SIG-M5 treated with dmso at 0.1 percent for 504 hours (cell line): ENCODE measurements around the gene RAPGEF3.

Experiments
- DNase-seq: peaks from one replicate; lab custom pipeline; 2025; ENCODE audit not compliant: unreplicated experiment; lab: John Stamatoyannopoulos, UW

The RAPGEF3 gene

DNA sequence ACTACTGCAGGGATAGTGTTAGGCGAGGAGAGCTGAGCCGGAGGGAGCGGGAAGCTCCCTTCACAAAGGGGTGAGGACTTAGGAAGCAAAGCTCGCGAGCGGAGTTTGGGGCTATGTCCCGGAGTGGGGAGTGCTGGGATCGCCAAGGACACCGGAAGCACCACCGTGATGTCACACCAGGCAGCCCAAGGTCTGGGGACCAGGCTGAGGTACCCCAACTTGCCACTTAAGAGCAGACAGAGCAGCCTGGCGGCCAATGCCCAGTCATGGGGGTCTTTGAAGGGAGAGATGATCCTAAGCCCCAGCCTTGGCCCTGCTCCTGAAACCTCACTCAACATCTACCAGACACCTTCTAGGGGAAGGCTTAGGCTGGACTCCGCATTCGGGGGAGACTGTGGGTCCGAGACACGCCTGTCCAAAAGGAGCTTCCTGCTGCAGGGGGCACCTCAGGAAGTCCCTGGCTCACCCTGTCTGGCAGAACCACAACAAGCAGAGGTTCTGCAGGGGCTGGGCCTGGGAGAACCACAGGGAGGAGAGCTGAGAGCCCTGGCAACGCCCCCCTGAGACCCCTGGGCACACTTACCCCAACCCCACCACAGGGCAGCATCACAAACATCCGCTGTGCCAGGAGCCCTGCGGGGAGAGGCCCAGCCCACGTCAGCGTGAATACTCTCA, 32.1 kb upstream of the RAPGEF3 start:
- no peak for DNase-seq

DNA sequence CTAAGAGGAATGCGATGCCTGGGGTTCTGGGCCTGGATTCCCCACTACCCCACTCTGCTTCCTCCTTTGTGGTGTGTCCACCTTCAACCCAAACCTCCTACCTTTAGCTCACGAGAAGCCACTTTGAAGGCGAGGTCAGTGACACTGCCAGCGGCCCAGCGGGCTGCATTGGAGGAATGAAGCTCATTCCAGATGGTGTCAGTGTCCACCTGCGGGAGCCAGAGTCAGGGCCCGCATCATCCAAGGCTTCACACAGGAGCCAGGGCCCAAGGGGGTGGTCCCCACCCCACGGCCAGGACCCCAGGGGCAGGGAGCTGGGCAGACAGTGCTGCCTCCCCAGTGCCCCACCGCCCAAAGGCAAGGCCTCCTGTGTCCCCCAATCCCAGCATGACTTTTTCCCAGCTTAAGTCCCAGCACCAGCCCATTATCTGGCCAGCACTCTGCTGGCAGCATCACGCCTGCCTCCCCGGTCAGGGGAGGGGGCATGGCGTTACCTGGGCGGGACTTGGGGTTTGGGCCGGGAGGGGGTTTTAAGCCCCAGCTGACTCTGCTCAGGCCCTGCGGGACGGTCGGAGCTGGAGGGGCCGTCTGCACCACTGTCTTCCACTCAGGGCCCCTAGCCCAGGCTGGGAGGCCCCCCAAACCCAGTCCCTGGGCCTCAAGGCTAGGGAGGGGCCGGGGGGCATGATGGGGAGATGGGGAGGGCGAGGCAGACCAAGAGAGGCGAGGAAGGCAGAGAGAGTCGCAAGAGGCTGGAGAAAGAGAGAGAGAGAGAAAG, 31.2 kb upstream of the RAPGEF3 start:
- DNase-seq, result no peak

DNA sequence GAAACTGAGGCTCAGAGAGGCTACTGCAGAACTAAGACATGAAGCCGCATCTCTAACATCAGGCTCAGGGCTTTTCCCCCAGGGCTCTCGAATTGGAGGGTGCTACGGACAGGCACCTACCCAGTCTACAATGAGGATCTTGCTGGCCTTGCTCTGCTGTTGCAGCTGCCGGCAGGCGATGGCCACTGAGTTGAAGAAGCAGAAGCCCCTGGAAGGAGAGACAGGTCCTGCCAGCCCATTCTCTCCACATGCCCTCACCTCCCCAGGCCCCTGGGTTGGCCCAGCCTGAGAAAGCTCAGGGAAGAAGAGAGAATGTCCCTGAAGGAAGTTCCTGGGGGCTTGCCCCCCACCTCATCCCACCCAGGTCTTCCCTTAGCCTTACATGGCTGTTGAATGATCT, 30.5 kb upstream of the RAPGEF3 start:
- DNase-seq, result no peak

DNA sequence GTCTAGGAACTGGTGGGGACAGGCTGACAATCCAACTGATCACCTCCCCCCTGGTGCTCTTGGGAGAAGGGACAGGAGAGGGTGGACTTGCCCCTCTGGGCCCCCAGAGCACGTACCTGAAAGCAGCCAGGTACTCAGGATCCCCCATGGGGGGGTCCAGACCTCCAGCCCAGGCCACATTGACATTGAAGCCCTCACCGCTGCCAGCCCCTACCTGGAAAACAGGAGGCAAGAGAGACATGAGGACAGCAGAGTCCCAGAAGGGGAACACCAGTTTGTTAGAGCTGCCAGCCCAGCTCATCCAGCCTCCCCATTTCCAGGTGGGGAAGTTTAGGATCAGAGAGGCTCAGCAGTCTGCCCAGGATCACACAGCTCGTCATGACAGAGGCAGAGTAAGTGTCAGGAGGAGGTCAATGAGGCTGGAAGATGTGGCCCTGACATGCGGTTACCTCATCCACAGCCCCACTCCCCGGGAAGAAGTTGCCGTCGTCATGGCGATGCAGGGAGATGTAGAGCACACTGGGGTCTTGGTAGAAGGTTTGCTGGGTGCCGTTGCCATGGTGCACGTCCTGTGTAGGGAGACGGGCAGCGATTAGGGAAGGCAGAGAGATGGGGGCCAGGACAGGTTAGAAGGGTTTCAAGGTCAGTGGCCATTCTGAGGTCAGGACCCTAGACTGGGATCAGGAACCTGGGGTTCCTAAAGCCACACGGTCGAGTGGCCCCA, 29.1 kb upstream of the RAPGEF3 start:
- DNase-seq, result no peak

DNA sequence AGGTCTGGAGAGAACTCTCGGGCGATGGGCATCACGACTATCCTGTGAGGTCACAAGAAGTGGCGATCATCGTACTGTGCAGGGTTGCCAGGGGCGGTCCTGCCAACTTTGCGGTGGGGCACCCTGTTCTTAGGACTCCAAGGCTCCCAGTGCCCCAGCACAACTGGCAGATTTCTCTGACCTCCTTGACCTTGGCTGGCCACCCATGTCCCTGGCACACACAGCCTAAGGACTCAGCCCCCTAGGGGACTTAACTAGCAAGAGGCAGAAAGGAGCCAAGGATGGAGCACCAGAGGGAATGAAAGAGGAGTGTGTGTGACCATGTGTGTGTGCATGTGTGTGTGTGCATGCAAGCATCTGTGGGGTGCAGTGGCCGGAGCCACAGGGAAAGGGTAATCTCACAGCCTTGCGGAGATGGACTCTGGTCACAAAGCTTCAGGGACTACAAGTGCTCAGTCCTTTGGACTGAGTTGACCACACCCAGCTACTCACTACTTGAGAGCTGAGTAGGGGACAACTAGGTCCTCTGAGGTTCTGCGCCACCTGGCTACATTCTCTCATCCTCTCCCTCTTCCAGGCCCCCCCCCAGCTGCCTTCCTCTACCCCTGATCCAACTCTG, 28.1 kb upstream of the RAPGEF3 start:
- DNase-seq, result no peak

DNA sequence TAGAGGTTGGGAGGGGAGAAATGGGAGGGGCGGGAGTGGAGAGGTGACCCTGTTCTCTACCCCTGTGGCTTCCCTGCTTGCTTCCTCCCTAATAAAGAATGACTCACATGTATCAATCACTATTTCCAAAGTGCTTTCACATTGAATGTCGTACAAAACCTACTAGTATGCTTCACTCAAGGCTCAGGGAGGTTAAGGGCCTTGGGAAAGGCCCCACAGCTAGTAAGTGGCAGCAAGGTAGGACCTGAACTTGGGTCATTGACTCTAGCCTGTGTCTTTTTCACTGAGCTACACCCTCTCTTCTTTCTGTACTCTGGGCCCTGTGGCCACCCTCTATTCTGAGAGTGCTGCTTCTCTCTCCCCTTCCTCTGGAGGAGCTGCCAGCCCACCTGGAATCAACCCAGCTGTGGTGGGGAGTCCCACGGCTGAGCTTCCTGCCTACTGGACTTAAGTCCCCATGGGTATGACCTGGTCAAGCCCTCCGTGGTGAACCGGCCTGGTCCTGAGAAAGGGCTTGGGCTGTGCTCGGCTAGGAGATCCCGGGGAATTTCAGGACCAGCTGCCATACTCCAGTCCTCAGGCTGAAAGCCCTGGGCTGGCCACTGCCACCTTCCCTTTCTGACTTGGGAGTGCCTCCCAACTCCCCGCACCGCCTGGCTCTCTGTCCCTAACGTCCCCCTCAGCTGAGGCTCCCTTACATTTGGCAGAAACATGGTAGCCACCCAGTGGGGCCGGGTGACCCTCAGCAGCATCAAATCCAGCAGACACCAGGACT, 27.4 kb upstream of the RAPGEF3 start:
- DNase-seq, result no peak

DNA sequence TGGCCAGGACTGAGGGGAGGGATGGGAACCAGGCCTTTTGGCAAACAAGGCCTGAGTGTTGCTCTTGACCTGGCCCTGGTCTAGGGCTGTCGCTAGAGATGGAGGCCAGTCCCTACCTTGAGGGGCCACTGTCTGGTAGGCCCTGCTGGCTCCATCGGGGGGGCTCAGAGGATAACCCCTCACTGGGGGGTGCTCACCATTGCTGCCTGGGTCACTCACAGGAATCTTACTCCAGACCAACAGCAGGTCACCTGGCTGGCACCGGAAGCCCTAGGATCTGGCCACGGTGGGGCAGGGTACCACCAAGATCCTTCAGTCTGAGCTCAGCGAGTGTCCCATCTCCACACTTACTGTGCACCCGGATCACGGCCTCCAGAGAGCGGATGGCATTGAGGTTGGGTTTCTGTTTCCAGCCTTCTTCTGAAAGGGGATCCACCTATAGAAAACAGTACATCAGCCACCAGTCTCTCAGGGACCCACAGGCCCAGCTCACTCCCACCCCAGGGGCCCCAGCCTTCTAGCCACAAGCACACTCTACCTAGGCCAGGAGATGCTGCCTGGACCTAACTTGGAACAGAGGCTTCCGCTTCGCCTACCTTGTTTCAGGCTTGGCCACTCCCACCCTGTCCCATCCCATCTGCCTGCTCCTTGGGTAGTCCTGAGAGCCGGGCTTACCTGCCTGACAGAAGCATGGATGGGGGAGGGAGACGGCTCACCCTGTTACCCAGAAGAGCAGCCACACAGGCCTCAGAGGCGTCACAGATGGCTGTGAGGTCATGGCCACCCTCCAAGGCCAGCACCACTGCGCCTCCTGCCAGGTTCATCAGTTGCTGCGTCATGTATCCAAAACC, 26.6 kb upstream of the RAPGEF3 start:
- no peak for DNase-seq

DNA sequence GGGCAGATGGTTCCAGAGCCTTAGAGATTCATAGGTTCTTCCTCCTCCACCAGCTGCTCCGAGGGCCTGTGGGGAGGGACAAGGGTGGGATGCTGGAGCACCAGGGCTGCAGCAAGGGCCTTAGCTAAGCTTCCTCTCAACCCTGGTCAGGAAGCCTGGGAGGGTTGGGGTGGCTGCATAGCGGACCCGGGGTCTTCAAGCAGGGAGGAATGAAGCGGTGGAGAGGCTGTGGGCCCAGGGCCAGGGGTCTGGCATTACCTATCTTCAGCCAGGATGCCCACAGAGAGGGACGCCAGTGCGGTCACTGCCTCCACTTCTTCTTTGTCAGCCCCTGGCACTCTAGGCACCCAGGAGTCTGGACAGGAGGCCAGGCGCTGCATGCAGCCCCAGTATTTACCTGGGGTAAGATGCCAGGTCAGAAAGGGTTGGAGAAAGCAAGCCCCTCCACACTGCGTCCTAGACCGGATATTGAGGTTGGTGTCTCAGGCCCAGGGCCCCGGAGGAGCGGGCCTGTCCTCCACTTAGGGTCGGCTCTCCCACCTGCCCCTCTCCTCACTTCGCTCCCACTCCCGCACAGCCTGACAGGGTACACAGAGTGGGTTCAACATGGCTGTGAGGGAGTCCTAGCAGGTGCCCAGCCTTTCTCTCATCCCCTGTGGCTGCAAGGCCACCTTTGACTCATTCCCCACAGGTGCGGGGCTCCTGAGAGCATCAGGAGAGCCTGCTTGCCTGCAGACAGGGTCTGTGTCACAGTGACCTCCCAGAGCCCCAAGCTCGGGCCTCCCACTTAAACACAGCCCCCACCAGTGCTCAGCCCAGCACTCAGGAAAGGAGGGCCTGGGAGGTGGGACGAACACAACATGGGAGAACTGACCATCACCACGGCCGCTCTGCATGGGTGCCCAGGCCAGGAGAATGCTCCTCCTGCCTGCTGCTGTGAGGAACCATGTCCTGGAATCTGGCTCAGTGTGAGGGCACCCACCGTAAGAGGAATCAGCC, 25.4 kb upstream of the RAPGEF3 start:
- DNase-seq, result no peak

DNA sequence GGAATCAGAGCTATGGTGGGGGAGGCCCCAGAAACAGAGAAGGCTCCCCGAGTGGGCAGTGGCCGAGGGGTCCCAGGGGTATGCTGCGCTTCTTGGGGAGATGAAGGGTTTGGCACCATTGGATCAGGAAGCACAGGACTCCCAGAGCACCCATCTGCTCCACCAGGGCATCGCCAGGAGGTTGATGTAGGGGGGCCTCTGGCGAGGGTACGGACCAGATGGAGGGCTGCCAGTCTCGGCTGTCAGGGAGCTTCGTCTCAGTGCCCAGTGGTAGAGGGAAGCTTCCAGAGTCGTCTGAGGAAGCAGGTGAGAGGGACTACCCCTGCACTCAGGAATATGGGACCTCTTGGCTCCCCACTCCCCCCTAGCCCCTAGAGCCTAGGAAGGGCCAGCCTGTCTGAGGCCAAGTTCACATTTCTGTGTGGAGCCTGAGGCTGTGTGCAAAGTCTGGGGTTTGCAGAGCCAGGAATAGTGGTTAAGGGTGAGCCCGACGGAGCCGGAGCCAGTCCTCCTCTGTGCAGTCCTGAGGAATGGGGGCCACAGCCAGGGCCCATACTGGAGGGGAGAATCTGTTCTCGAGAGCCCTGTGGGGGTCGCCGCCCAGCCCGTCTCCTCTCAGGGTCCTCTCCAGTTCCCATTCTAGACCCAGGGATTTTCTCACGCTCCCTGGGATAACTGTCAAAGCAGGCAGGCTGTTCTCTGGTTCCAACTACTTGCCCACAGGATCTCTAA, 24.5 kb upstream of the RAPGEF3 start:
- DNase-seq, result no peak

DNA sequence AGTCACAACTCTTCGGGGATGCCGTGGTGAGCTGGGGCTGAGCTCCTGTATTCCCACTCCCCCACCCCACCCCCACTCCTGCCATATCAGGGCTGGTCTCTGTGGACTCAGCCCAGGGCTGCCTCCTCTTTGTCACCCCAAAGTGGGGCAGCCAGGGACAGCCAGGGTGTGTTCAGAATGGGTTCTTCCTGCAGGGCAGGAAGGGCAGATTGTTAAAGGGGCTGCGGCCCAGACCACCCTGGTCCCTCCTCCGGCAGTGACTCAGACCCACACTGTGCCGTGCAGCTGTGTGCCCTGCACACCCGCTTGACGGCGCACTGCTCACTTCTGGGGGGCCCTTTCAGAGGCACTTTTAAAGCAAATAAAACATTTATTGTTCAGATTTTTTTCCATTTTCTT, 23.7 kb upstream of the RAPGEF3 start:
- no peak for DNase-seq

DNA sequence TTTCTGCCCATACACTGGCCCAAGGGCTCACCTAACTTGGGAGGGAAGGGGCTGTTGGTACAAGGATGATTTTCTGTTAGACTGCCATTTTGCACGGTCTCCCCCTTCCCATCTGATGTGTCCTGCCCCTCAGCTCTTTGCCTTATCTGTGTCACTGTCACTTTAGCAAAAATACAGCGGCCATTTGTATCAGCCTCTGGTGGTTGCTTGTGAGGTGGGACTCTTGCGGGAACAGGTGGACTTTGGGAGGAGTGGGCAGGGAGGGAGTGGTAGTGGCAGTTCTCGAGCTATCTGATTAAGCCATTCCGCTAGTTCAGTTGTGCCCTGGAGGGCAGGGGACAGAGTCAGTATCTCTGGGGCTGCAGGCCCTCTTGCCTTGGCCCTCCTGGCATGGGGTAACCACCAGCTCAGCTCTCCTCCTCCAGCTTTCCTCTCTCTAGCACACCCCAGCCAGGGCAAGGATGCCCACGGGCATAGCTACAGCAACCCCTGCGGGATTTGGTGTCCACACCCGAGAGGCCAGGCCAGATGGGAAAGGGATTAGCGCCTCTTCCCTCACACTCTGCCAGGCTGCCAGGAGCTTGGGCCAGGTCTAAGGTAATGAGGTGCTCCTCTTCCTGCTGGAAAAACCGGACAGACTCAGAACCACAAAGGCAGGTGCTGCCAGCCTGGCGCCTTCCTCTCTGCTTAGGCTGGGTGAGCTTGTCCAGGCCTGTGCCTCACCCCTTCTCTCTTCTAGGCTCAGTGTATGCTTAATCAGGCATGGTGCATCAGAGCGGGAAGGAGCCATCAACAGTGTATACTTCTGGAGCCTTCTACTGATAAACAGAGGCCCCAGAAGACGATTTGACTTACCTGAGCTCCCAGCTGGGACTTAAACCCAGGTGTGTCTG, 23.0 kb upstream of the RAPGEF3 start:
- no peak for DNase-seq

DNA sequence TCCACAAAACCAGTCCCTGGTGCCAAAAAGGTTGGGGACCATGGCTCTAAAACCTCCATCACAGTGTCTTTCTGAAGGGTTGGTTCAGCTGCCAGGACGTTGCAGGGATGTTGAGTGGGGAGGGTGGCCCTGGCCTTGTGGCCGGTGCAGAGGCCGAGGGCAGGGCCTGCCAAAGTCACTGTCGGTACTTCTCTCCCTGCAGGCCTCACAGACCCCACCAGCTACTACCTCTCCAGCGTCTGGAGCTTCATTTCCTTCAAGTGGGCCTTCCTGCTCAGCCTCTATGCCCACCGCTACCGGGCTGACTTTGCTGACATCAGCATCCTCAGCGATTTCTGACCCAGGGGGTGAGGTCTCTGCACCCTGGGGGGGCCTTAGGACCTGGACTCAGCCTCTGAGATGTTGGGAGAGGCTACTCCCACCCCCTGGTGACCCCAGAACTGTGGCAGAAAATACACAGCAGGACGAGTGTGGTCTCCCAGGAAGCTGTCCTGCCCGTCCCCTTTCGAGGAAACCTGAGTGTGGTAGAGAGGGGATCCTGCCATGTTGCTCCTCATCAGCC, 21.3 kb upstream of the RAPGEF3 start:
- DNase-seq, result no peak

DNA sequence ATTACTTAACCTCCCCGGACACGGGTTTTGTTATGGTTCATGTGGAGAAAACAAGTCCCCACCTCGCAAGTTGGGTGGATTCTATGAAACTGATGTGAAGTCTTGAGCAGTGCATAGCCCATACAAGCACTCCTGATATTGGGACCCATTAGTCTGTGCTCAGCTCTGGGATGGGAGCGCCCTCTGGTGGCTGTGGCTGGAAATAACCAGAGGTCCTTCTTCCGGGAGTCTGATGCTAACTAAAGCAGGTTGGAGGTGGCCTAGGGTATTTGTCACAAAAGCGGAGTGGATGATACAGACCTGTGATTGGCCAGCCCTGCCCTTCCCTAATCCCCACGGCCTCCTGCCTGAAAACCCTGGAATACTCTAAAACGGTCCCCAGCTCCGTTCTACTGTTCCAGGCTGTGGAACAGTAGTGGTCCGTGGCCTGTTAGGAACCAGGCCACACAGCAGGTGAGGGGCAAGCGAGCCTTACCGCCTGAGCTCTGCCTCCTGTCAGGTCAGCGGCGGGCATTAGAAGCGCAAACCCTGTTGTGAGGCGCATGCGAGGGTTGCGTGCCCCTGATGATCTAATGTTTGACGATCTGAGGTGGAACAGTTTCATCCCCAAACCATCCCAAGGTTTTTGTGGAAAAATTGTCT, 20.7 kb upstream of the RAPGEF3 start:
- DNase-seq, result peak; percentile 86

DNA sequence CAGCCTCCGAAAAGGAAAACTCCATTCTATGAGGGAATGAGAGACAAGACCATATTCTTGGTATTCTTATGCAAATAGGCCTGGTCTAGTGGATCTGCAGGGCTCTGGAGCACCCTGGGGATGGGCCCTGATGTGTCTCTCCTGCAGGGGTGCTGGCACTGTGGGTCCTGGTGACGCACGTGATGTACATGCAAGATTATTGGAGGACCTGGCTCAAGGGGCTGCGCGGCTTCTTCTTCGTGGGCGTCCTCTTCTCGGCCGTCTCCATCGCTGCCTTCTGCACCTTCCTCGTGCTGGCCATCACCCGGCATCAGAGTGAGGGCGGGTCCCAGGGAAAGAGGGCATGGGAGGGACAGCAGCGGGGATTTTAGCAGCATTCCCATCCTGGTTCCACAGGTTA, 20.2 kb upstream of the RAPGEF3 start:
- DNase-seq, result no peak

DNA sequence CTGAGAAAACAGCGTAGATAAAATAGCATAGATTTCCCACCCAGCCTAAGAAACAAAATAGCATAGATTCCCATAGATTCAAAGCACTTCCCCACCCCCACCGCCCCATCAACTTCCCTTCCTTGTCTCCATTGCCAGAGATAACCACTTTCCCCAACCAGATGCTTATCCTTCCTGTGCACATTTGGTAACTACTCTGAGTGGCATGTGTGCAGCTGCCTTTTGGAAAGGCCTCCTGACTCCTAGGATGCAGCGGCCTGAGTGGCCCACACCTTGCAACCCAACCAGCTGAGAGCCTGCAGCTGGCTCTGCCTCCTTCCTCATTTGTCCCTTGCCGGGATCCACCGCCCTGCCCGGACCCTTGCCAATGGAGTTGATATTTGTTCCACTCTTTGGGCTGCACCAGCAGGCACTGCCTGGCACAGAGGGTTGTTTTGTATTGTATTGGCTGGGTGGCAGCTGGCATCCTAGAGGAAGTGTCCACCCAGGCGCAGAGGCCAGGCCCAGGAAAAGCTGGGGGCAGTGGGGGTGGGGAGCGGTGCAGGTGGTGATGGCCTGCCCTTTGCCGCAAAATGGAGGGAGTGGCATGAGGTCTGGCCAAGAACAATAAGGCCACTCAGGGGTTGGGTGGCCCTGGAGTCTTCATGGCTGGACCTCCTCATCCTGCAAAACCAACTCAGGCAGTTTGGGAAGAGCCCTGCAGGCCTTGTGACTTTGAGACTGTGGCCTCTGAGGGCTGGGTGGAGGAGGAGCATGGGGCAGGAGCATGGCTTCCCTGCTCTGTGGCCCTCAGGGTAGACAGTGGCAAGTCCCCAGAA, 19.3 kb upstream of the RAPGEF3 start:
- DNase-seq, result no peak
